Progenitor cell of endocrine pancreas (in vitro differentiated cells): ENCODE results near the gene CRYBA4. TPM values are rescaled to one million over a fixed set of nuclear protein-coding genes. Genes with fewer than 3 reads are reported as not detected.

Experiments
- DNase-seq: peaks from one replicate; pipeline ENCODE4 v3.0.0; 2021; ENCODE audit warnings: low spot score; ENCODE audit not compliant: unreplicated experiment
- H3K27ac Mint-ChIP-seq: 2 replicates; pipeline ENCODE4 v1.8.0; 2021; ENCODE audit warnings: mild to moderate bottlenecking, moderate library complexity, mixed read lengths
- H3K27me3 Mint-ChIP-seq: 2 replicates; pipeline ENCODE4 v1.8.0; 2021; ENCODE audit warnings: mixed read lengths
- H3K36me3 Mint-ChIP-seq: 2 replicates; pipeline ENCODE4 v1.8.0; 2022; ENCODE audit warnings: mixed read lengths; ENCODE audit not compliant: insufficient read depth
- H3K4me1 Mint-ChIP-seq: 2 replicates; pipeline ENCODE4 v1.8.0; 2021; ENCODE audit warnings: low read depth, mixed read lengths
- H3K4me3 Mint-ChIP-seq: 2 replicates; pipeline ENCODE4 v1.8.0; 2021; ENCODE audit warnings: low read depth, mild to moderate bottlenecking, moderate library complexity, mixed read lengths
- H3K9me3 Mint-ChIP-seq: 2 replicates; pipeline ENCODE4 v1.8.0; 2021; ENCODE audit warnings: low read depth, mixed read lengths
- CTCF ChIP-seq: fragments of 200-600 bp; sonication (generic); IDR thresholded peaks from one replicate; pipeline ENCODE4 v1.5.0; 2021; ENCODE audit warnings: antibody characterized with exemption, mild to moderate bottlenecking; ENCODE audit not compliant: unreplicated experiment
- total RNA-seq: library from RNA; stranded (reverse); gene quantifications from 2 replicates; pipeline ENCODE4 v1.2.1, GENCODE V29; 2021

Gene CRYBA4
- total RNA-seq, 1 donor from 2014 or later = not detected

GRCh38 chr22:26670459-26670858 lies 48.7 kb downstream of the CRYBA4 start:
- Mint-ChIP-seq H3K36me3 (no peaks in the 10 kb centered on the region), H3K4me1 (peaks cover 11% of the 10 kb centered on the region), H3K27me3 (peaks cover 20% of the 10 kb centered on the region), H3K9me3 (peaks cover 7% of the 10 kb centered on the region), H3K4me3 (no peak overlapping the region), H3K27ac (no peak overlapping the region)
- no peak for TF ChIP-seq CTCF
- DNase-seq = no peak

GRCh38 chr22:26671317-26672059 lies 49.7 kb downstream of the CRYBA4 start:
- Mint-ChIP-seq H3K27me3 (peaks cover 17% of the 10 kb centered on the region), H3K9me3 (peaks cover 7% of the 10 kb centered on the region), H3K36me3 (no peaks in the 10 kb centered on the region), H3K4me3 (no peak overlapping the region), H3K4me1 (peaks cover 11% of the 10 kb centered on the region), H3K27ac (no peak overlapping the region)
- DNase-seq = no peak
- TF ChIP-seq CTCF = no peak

GRCh38 chr22:26672060-26672471 lies 50.3 kb downstream of the CRYBA4 start:
- Mint-ChIP-seq H3K9me3 (peaks cover 7% of the 10 kb centered on the region), H3K4me1 (peaks cover 11% of the 10 kb centered on the region), H3K36me3 (no peaks in the 10 kb centered on the region), H3K27ac (peak overlapping the region; percentile 96), H3K27me3 (peaks cover 17% of the 10 kb centered on the region), H3K4me3 (peak overlapping the region; percentile 87)
- TF ChIP-seq CTCF = no peak
- DNase-seq = no peak

- H3K27me3 Mint-ChIP-seq = peaks cover 14% of the 10 kb centered on the region
- H3K27ac Mint-ChIP-seq = peak overlapping the region; percentile 96
- peak; percentile 53 for TF ChIP-seq CTCF
- H3K4me1 Mint-ChIP-seq = peaks cover 11% of the 10 kb centered on the region
- DNase-seq = peak; percentile 58
- H3K4me3 Mint-ChIP-seq = peak overlapping the region; percentile 87
- no peaks in the 10 kb centered on the region for H3K36me3 Mint-ChIP-seq
- H3K9me3 Mint-ChIP-seq = peaks cover 7% of the 10 kb centered on the region
Observed at GRCh38 chr22:26672590-26673468, 51.1 kb downstream of the CRYBA4 start.

- Mint-ChIP-seq H3K4me3 (peak overlapping the region; percentile 87), H3K9me3 (peaks cover 7% of the 10 kb centered on the region), H3K36me3 (no peaks in the 10 kb centered on the region), H3K27me3 (peaks cover 11% of the 10 kb centered on the region), H3K27ac (peak overlapping the region; percentile 96), H3K4me1 (peaks cover 11% of the 10 kb centered on the region)
- no peak for DNase-seq
- TF ChIP-seq CTCF = no peak
Observed at GRCh38 chr22:26673486-26673885, 51.7 kb downstream of the CRYBA4 start.
